AG09309 (cell line): Measurements from ENCODE around the gene TSHZ3.

Source experiments
- DNase-seq: peaks from one replicate; pipeline ENCODE4 v3.0.0-alpha.2; 2010; ENCODE audit warnings: low read depth
- H3K4me3 ChIP-seq: 2 replicates; pipeline ENCODE4 v1.5.1; 2011; ENCODE audit warnings: mild to moderate bottlenecking, low read depth, low read length, moderate library complexity; ENCODE audit not compliant: control insufficient read depth
- TF ChIP-seq, protein P1 (sequence below): IDR thresholded peaks from 2 replicates; pipeline ENCODE4 v1.5.1; 2011; ENCODE audit warnings: mild to moderate bottlenecking, low read depth, low read length, inconsistent platforms; ENCODE audit not compliant: insufficient read depth, control insufficient read depth; ENCODE audit errors: missing control alignments

Gene TSHZ3

DNA sequence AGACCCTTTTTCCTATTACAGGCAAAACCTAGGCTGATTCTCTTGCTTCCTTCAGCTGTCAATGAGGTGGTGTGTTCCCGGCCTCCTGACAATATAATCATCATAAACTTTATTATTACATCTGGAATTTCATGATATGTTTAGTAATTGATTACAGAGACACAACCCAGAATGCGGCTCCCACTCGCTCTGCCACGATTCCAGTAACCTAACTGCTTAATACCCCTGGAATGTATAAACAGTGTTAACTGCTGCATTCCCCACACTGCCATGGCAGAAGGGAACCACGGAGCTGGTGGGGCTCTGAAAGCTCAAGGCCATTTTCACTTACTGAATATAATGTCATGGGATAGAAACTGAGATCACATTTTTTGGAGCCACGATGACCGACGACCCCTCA, 17.1 kb downstream of the TSHZ3 start:
- TF ChIP-seq, protein P1, sequence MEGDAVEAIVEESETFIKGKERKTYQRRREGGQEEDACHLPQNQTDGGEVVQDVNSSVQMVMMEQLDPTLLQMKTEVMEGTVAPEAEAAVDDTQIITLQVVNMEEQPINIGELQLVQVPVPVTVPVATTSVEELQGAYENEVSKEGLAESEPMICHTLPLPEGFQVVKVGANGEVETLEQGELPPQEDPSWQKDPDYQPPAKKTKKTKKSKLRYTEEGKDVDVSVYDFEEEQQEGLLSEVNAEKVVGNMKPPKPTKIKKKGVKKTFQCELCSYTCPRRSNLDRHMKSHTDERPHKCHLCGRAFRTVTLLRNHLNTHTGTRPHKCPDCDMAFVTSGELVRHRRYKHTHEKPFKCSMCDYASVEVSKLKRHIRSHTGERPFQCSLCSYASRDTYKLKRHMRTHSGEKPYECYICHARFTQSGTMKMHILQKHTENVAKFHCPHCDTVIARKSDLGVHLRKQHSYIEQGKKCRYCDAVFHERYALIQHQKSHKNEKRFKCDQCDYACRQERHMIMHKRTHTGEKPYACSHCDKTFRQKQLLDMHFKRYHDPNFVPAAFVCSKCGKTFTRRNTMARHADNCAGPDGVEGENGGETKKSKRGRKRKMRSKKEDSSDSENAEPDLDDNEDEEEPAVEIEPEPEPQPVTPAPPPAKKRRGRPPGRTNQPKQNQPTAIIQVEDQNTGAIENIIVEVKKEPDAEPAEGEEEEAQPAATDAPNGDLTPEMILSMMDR, result no peak
- no peak overlapping the region for H3K4me3 ChIP-seq
- no peak for DNase-seq

DNA sequence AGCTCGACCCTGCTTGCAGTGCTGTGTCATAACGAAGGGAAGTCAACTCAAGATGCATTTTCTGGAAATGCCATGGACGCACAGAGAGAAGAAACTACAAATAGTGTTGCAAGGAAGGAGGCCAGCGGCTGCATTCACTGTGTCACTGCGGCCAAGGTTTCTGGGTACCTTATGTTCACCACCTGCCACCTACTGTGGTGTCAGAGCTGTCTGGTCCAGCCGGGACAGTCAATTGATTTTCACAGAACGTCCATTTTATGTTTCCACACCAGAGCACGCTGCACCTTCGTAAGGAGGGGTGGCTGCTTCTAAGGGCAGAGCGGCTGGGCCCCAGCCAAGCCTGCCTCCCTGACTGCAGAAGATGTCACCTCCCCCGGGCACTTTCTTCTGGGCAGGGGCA, 17.7 kb downstream of the TSHZ3 start:
- TF ChIP-seq, protein P1, result no peak
- H3K4me3 ChIP-seq, result no peak overlapping the region
- DNase-seq, result no peak

DNA sequence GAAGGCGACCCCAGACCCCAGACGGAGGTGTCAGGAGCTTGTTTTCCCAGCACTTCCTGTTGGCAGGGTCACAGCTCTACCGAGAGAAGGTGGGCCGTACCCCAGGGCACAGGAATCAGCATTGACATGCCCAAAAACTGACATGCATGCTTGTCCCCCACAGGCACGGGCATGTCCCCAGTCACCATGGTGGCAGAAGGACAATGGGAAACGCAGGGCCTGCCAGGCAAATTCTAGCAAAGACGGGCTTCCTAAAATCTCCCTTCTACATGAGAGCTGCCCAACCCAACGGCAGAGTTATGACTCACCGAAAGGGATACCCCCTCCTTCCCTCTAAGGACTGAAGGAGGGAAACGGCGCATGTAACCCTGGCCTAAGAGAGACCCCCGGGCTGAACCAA, 18.5 kb downstream of the TSHZ3 start:
- TF ChIP-seq, protein P1, result no peak
- DNase-seq, result no peak
- no peak overlapping the region for H3K4me3 ChIP-seq

DNA sequence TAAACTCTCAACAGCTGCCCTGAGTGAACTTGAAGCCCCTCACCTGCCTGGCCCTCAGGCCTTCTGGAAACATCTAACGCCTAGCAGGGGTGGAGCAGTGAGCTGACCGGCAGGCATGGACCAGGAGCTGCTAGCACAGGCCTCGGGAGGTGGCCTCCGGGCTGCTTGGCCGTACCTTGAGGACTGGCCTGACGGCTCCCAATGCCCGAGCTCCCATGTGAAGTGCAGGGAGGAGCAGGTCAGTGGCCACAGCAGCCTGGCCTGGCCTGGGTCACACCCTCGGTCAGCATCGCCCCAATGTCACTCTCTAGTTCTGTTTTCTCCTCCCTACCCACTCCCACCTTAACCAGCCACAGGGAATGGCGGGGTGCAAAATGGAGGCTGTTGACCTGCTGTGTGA, 19.0 kb downstream of the TSHZ3 start:
- DNase-seq, result no peak
- H3K4me3 ChIP-seq, result no peak overlapping the region
- TF ChIP-seq, protein P1, result no peak

DNA sequence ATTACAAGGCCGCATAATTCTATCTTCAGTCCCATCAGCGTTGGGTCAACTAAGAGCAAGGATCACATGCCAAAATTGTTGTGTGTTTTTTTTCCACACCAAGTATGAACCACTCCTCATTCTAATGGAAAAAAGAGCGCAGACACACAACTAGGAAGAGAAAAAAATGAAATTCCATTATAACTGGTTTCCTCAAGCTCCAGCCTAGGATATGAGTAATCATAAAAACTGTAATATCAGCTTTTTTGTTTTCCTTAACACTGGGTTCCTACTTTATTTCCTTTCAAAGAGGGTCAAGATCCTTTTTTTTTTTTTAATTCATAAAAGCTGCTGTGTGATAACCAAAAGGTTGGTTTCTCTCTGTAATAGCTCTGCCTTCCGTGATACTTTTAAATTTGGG, 19.4 kb downstream of the TSHZ3 start:
- no peak overlapping the region for H3K4me3 ChIP-seq
- TF ChIP-seq, protein P1, result no peak
- DNase-seq, result no peak

DNA sequence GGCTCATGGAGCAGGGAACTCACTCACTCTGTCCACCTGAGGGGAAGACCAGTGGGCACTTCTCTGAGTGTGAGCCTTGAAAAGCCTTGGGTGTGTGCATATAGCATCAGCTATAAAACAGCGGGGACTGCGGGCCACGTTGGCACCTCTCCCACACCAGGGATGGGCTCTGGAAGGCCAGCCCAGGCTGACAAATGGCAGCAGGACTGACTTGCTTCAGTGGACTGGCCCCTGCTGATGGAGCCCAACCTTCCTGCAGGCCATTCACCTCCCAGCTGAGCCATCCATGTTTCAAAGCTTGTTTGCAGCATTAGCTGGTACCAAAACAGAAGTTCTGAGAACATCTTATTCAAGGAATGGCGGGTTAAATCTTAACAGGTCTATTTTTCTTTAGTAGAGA, 21.0 kb downstream of the TSHZ3 start:
- TF ChIP-seq, protein P1, result no peak
- no peak for DNase-seq
- H3K4me3 ChIP-seq, result no peak overlapping the region

DNA sequence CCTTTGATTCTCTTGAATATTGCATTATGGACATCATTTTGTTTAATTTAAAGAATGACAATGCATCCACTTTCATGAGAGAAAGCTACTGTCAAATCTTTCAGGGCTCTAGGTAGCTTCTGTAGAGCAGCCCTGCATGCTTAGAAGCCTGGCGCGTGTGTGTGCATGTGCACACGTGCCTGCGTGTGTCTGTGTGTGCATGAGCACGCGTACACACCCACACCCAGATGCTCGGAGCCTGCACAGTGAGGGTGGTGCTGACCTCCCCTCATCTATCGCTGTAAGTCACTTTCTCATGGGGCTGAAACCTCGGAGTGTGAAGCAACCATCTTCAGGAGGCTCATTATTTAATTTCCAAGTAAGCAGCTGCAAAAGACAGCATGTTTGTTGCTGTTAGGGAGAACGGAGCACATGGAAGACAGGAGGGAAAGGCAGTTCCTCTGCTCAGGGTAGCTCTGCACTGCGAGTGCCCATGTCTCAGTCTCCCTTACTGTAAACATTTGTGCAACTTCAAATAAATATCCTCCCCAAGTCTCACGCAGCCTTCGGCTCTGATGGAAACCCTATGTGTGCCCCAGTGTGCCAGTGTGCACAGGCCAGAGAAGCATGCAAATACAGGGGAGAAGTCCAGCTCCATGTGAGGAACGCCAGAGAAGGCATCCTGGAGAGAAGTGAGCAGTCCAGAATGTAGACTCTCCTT, 22.8 kb downstream of the TSHZ3 start:
- TF ChIP-seq, protein P1, result no peak

More for the DNA sequence above, 22.8 kb downstream of the TSHZ3 start:
- H3K4me3 ChIP-seq, result no peak overlapping the region
- no peak for DNase-seq
